22Rv1 (cell line): ENCODE data around the gene ACVR2A.

Experiments
- H3K27ac ChIP-seq: fragments of 450-650 bp; 2 replicates; pipeline ENCODE4 v1.5.1; 2017
- CTCF ChIP-seq: fragments of 450-650 bp; IDR thresholded peaks from 2 replicates; pipeline ENCODE4 v1.5.1; 2017; ENCODE audit warnings: mild to moderate bottlenecking
- ZFX ChIP-seq: fragments of 450-650 bp; IDR thresholded peaks from 2 replicates; pipeline ENCODE4 v1.6.1; 2017; ENCODE audit warnings: antibody characterized with exemption, borderline replicate concordance

ACVR2A gene

GRCh38 chr2:147862859-147863516 is 18.2 kb downstream of the ACVR2A start:
- no peak for TF ChIP-seq ZFX
- no peak for TF ChIP-seq CTCF

GRCh38 chr2:147863835-147864234 is 19.0 kb downstream of the ACVR2A start:
- TF ChIP-seq CTCF (no peak), ZFX (no peak)
- H3K27ac ChIP-seq, result no peak overlapping the region

More at GRCh38 chr2:147862859-147863516, 18.2 kb downstream of the ACVR2A start:
- no peak overlapping the region for H3K27ac ChIP-seq

DNA sequence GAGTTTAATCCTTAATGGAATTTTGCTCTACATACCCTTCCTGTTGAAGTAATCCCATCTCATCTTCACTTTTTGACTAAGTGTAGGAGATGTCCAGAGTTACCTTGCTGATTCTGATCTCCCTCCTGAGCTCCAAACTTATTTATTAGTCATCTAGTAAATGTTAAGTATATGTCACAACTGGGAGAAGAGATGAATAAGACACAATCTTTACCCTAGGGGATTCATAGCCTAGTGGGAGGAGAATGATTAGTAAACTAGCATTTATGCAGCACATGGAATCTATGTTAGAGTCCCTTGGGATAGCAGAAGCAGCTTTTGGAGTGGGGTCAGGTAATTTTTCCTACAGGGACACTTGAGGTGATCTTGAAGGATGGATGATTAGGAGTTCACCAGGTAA is 20.7 kb downstream of the ACVR2A start:
- H3K27ac ChIP-seq, result no peak overlapping the region
- no peak for TF ChIP-seq ZFX
- no peak for TF ChIP-seq CTCF

- no peak for TF ChIP-seq ZFX
- TF ChIP-seq CTCF, result no peak
- H3K27ac ChIP-seq, result no peak overlapping the region
These were observed 22.2 kb downstream of the ACVR2A start for GRCh38 chr2:147867050-147867449.

DNA sequence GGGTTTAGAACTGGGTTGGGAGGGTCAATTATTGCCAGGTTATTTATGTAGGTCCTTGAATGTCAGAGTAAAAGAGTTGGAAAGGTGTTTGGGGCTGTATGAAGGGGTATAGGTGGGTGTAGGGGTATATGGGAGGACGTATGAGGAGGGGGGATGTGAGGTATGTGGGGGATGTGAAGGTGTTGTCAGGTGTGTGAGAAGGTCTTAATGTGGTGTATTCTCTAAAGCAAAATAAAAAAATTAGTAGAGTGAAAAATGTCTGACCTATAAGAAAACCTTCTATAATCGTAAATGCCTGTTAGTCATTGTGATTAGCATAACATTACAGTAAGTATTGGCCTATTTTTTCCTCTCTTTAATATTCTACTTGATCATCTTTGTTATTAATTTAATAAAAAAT is 25.1 kb downstream of the ACVR2A start:
- TF ChIP-seq ZFX, result no peak
- no peak for TF ChIP-seq CTCF
- no peak overlapping the region for H3K27ac ChIP-seq

GRCh38 chr2:147872967-147873366 is 28.1 kb downstream of the ACVR2A start:
- TF ChIP-seq CTCF, result no peak
- H3K27ac ChIP-seq, result no peak overlapping the region

DNA sequence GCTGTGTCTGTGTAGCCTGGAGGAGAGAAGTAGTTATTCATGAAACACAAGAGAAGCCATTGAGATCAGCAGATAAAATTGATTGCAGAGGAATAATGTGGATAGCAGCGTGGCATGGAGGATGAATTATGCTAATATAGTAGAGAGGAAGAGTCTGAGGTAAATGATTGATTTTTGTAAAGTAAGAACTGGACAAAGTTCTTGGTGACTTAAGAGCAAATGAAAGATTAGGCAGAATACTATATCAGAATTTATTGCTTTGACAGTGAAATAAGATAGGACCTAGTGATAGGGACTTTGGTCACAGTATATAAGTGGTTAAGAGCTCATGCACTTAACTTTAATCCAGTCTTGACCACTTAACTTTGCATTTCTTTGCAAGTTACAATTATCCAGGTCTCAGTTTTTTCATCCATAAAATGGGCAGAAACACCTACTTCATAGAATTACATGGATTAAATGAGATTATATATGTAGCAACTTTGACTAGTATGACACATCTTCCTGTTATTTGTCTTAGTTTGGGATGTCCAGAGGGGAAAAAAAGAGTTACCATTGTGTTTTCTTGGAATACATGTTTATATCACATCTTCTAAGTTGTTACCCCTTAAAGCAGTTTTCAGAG is 29.1 kb downstream of the ACVR2A start:
- no peak for TF ChIP-seq CTCF
- no peak for TF ChIP-seq ZFX

More for the DNA sequence above, 29.1 kb downstream of the ACVR2A start:
- H3K27ac ChIP-seq, result no peak overlapping the region
